ENCODE data around the gene TNFRSF6B.
"Not testable (repeated sequence)": the region's sequence is repeated elsewhere in the genome, so short reads cannot be mapped to it uniquely, and the experiment has no call there.

The TNFRSF6B gene

DNA sequence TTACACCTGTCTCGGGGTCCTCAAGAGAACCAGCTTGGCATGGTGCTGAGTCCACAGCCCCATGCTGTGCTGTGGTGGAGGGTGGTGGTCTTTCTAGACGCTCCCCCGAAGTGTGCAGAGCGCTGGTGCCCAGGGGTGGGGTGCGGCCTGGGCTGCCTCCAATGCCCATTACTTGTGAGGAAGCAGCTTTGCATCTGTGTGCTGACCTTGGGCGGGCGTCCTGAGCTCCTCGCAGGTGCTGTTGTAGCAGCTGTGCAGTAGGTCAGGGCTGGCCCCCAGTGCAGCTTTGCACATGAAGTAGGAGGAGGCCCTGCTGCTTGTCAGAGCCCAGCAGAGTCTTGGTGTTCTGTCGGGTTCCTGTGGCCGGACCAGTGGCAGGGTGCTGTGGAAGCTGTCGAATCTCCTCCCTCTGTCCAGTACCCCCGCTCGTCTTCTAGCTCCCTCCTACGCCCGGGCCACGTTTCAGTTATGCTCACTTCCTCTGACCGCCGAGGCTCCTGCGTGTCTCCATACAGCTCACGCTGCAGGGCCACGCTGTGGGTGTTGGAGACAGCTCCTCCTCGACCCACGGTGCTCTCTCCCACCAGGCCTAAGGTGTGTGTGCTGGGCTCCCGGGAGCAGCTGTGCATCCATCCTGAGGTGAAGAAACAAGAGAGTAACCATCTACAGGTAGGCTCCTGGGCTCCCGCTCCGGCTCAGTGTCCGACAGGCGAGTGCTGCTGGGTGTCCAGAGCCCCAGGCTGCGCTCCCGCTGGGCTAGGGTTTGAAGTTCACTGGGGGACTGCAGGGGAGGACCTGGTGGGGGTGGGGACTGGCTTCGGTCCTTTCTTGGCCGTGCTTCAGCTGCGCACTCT, 34.3 kb upstream of the TNFRSF6B start:
- DNase-seq: no peak

DNA sequence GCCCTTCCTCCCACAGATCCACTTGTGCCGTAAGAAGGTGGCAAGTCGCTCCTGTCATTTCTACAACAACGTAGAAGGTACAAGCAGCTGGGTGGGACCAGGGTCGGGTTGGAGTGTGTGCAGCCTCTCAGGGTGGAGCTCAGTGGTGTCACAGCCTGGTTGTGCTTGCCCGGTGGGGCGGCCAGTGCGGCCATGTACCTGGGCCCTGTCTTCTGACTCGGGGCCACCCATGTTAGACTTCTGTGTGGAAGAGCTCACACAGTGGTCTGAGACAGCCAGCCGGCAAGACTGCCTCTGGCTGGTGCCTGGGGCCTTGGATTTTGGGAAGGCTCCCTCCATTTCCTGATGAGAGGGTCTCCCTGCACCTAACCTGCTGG, 33.7 kb upstream of the TNFRSF6B start:
- DNase-seq: no peak

DNA sequence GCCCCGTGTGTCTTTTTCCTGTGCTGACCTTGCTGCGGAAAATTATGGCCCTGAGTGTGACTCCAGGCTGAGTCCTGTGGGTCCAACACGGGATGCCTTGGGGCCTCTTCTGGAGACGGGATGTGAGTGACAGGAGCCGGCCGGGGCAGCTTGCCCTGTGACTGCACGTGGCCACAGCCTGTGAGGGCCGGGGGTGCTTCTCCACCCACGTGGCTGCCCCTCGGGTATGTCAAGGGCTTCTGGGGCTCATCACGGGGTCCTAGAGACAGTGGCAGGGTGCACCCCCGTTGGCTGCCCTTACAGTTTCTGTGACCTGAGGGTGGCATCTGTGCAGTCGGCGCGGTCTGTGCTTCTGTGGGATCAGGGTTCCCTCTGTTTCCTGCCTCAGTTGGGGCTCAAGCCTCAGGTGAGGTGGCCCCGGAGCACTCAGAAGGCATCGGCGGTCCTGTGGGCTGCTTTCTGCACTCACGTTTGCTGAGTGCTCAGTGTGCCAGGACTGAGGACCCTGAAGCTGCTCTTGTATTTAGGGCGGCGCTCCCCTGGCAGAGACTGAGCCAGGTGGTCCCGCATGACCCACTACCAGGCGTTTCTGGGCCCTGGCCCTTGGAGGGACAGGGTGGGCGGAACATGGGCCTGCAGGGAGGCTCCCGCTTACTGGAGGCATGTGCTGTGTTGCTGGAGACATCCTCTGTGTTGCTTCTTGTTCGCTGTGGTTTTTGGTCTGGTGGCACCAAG, 33.0 kb upstream of the TNFRSF6B start:
- DNase-seq: no peak

DNA sequence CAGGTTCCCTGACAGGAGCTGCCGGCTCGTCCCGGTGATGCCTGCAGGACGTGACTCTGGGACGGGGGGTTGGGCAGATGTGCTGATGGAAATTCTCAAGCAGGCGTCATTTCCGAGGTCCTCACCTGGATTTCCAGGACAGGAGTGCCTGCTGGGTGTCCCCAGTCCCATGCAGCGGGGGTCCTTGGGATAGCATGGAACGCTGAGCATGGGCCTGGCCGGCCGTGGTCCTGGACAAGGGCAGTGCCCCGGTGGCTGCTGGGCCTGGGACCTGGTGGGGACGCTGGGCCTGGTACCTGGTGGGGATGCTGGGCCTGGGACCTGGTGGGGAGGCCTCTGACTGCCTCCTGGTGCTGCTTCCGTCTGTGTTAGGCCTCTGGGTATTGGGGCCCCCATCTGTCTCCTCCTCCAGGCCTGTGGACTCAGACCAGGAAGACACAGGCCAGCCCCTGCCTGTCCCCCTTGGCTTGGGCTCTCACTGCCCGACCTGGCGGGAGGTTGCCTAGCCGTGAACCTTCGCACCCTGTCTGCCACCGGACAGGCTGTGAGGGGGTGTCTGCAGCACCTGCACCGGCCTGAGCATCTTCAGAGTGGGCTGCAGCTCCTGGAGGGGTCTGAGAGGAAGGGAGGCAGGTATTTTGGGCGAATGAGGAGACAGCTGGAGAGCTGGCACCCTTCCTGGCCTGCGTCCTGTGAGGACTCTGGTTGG, 32.2 kb upstream of the TNFRSF6B start:
- DNase-seq: no peak

DNA sequence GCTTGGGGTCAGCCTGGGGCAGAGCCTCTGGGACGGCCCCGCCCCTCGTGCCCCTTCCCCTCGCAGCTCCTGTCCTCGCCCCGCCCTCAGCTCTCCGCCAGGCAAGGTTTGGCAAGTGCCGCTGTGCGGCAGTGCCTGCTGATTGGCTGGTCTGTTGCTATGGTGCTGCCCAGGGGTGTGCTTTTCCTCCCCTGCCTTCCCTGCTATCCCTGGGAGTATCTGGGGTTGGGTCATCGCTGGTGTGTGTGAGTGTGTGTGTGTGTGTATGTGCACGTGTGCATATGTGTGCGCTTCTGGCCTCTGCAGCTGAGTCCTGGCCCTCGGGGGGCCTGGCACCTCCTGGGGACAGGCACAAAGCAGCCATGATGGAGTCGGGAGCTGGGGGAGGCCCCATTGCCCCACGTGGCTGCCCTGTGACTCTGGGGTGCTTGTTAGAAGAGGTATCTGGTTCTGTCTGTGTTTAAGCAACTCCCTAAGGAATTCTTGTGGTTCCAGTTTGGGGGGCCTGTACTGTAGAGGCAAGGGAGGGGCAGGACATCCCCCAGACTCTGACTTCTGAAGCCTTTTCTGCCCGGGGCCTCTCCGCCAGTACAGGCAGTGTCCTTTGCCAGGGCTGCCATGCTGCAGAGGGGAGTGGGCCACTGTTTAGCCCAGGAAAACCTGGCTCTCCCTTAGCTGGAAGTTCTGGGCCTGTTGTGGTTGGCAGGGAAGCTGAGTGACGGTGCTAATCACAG, 31.4 kb upstream of the TNFRSF6B start:
- peak in 32 of 51 donors; percentile 5 to 74 (median 44) for DNase-seq

DNA sequence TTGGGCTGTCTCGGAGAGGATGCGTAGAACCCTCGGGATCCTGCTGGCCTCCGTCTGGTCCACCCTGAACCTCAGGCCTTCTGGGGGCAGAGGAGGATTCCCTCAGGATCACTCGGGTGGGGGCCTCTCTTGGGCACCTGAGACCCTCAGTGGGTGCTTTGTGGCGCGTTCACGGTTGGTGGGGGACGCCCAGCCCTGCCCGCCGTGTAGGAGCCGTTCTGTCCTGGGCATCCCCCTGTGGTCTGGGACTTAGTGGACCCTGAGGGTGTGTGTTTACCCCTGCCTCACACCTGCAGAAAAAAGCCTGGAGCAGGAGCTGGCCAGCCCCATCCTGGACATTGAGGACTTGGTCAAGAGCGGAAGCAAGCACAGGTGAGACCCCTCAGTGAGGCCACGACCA, 30.7 kb upstream of the TNFRSF6B start:
- no peak for DNase-seq

DNA sequence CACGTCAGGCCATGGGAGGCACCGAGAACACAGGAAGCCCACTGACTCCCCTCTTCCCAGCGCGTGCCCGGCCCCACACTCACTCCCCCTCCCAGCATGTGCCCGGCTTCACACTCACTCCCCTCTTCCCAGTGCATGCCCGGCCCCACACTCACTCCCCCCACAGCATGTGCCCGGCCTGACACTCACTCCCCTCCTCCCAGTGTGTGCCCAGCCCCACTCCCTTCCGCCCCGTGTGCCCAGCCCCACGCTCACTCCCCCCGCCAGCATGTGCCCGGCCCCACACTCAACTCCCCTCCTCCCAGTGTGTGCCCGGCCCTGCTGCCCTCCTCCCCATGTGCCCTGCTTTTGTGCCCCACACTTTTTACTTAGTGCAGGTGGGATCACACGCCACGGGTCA, 28.6 kb upstream of the TNFRSF6B start:
- DNase-seq: no peak

DNA sequence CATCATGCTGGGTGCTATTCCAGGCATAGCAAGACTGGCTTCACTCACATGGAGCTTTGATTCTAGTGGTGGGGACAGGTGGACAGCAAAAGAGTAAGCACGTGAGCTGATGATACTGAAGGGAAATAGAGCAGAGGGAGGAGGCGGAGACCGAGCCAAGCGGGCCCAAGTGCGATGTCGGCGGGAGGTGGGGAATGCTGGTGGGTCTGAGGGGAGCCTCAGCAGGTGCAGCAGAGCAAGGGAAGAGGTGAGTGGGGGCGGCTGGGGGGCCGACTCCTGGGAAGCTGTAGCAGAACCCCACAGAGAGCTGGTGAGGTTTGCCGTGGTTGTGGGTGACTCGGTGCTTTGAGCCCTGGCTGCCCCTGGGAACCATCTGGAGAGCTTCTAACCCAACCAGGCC, 28.1 kb upstream of the TNFRSF6B start:
- no peak for DNase-seq

DNA sequence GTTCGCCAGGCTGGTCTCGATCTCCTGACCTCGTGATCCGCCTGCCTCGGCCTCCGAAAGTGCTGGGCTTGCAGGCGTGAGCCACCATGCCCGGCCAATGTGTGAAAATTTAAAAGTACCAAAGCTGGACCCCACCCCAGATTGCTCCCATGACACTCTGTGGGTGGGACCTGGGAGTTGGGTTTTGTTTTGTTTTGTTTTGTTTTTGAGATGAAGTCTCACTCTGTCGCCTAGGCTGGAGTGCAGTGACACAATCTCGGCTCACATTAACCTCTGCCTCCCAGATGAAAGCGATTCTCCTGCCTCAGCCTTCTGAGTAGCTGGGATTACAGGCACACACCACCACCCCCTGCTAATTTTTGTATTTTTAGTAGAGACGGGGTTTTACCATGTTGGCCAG, 24.8 kb upstream of the TNFRSF6B start:
- DNase-seq: not testable (repeated sequence)

DNA sequence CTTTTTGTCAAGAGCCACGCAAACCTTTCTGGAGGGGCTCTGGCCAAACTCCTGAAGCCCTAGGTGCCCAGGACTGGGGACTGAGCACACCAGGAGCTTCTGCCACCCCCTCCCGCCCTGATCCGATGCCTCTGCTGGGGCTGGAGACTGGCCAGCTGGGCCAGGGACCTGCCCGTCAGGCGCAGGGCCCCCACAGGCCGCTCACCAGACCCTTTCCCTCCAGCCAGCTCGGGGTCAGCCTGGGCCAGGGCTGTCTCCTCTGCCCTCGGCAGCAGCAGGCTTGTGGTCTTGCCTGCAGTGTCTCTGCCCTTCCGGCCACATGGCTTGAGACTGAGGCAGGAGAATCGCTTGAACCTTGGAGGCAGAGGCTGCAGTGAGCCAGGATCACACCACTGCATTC, 23.8 kb upstream of the TNFRSF6B start:
- no peak for DNase-seq

DNA sequence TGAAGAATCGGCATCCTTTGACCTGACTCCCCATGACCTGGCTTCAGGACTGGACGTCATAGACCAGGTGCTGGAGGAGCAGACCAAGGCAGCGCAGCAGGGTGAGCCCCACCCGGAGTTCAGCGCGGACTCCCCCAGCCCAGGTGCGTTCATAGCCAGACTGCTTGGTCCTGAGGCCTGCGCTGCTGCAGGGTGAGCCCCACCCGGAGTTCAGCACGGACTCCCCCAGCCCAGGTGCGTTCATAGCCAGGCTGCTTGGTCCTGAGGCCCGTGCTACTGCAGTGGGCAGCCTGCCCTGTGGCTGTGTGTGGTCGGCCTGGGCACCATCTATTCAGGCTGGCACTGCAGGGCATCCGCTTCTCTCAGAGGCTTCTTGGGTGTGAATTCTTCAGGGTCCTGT, 22.5 kb upstream of the TNFRSF6B start:
- no peak for DNase-seq

DNA sequence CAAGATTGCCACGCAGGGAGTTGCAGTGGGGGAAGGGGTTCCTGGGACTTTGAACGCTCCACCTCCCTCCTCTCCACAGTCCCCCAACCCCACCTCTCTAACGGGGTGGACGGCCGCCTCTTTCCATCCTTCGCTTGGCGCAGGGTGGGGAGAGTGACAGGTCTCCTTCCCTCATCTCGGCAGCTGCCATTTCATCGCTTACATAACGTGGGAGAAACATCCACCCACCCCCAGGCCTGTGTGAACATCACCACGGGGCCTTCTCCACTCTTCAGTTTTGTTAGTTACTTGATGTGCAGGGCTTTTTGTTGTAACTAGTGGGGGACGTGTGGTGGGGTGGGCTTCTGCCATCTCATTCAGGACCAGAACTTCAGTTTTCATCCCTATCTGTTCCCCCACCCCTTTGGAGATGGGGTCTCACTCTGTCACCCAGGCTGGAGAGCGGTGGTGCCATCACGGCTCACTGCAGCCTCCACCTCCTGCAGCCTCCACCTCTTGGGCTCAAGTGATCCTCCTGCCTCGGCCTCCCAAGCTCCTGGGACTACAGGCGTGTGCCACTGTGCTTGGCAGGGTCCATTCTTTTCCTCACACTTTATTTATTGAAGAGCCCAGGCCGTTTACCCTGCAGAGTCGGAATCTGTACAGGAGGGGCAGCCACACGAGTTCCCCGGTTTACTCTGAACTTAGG, 20.6 kb upstream of the TNFRSF6B start:
- DNase-seq: no peak

DNA sequence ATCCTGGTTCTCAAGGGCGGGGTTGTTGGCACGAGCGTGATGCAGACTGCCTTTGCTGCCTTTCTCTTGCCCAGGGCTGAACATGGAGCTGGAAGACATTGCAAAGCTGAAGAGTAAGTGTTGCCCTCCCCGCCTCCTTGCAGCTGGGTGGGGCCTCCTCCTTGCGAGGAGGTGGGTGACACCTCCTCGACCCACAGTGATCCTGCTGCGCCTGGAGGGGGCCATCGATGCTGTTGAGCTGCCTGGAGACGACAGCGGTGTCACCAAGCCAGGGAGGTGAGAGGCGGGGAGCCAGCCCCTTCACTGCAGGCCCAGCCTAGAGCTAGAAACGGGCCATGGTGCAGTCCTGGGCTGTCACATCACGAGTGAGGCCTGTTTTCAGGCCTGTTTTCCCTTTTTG, 18.4 kb upstream of the TNFRSF6B start:
- DNase-seq: no peak

DNA sequence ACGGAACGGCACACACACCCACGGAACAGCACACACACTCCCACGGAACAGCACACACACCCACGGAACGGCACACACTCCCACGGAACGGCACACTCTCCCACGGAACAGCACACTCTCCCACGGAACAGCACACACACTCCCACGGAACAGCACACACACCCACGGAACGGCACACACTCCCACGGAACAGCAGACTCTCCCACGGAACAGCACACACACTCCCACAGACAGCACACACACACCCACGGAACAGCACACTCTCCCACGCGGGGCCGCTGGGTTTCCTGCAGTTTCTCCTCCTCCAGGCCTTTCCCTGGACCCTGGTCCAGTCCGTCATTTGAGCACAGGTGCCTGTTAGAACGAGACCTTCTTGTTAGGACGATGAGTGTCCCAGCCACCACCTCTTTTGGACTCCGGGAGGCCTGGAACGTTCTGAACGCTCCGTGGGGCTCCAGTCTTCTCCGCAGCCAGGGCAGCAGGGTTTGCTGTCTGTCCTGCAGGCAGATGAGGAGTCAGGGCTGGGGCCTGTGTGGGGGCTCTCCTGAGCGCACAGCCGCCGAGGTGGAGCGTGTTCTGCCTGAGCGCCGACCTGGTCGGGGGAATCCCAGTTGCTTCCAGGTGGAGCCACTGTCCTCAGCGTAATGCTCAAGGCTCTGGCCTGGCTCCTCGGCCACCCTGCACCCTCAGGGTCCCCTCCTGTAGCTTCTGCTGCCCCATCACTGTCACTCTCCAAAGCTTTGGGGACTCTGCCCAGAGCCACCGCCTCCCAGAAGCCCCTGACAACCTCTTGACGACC, 17.6 kb upstream of the TNFRSF6B start:
- DNase-seq: no peak

DNA sequence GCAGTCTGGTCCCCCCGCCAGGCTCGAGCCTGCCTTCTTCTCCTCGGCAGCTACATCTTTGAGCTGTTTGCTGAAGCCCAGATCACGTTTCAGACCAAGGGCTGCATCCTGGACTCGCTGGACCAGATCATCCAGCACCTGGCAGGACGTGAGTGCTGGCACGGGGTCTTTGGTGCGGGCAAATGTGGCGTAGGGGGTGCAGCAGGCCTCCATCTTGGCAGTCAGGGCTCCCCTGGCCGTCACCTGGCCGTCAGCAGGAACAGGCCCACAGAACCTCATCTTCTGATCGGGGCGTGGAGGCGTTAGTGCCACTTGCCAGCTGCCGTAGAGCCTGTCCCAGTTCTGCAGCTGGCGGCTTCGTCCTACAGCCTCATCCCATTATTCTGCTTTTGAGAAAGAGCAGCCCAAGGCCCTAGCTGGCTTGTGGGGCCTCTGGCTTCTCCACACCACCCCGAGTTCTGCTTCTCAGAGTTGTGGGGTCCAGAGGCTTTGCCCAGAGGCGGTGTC, 16.6 kb upstream of the TNFRSF6B start:
- no peak for DNase-seq

DNA sequence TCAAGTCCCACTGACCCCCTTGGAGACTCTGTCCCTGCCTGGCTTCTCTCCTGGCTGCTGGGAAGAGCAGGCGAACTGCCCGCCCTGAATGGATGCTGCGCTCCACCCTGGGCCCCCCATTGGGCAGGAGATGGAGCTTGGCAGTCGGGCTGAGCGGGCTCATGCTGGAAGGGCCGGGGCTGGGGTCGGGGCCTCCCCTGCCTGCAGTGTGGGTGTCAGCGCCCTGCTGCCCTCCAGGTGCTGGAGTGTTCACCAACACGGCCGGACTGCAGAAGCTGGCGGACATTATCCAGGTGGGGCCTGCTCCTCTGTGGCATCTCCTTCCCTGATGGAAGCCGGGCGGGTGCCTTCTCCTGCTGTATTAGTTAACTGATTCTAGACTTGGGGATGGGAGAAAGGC, 16.0 kb upstream of the TNFRSF6B start:
- no peak for DNase-seq

DNA sequence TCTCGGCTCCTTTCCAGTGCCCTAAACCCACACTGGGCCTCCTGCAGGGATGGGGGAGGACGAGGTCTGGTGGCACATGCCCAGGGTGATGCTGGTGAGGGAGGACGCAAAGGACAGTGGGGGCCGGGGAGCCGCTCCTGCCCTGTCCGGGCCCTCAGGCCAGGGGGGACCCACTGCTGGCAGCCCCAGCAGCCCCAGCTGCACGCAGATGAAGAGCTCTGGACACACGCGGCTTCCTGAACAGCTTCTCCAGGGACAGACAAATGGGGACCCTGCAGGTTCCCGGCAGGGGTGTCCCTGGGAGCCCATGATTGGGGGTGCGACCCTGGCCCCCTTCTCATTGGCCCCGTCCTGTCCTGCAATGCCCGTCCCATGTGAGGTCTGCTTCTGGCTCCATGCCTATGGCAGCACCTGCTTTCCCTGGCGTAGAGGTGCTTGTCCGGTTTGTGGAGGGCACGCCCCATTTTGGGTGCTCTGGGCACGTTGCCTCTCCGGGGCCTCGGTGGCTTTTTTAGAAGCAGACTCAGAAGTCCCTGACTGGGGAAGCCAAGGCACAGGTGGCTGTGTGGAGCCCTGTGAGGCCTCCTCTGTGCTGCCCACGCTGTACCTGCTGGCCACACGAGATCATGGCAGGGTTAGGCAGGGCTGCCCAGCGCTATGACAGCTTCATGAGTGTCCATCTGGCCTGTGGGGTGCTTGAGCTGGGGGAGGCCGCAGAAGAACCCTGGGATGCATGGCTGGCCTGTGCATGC, 15.4 kb upstream of the TNFRSF6B start:
- no peak for DNase-seq

DNA sequence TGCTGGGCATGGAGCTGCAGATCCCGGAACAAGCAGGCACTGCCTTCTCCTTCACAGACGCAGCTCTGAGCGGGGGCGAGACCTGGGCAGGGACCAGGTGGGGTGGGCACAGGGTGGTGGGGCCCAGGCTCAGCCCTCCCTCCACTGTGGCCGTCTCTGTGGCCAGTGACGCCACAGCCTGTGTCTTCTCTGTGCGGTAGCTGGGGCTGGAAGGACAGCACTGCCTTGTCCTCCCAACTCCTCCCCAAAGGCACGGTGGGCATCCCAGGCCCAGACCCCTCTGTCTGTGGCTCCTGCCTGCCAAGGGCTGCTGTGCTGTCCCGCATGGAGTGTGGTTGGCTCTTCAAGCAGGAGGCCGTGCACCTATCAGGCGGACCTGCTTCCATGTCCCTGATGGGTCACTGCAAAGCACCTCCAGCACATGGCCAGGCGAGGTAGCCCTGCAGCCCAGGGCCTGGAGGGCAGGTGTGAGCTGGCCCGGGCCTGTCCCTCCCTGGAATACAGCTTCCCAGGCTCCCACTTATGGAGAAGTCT, 14.8 kb upstream of the TNFRSF6B start:
- DNase-seq: no peak
